HG03108 (cell line): ENCODE data around the gene CTBP2.

Experiments
- ATAC-seq: cut with Tn5 transposase; IDR thresholded peaks from one replicate; pipeline ENCODE4 v1.9.1; 2021; ENCODE audit warnings: moderate library complexity; ENCODE audit not compliant: unreplicated experiment

Gene CTBP2

DNA sequence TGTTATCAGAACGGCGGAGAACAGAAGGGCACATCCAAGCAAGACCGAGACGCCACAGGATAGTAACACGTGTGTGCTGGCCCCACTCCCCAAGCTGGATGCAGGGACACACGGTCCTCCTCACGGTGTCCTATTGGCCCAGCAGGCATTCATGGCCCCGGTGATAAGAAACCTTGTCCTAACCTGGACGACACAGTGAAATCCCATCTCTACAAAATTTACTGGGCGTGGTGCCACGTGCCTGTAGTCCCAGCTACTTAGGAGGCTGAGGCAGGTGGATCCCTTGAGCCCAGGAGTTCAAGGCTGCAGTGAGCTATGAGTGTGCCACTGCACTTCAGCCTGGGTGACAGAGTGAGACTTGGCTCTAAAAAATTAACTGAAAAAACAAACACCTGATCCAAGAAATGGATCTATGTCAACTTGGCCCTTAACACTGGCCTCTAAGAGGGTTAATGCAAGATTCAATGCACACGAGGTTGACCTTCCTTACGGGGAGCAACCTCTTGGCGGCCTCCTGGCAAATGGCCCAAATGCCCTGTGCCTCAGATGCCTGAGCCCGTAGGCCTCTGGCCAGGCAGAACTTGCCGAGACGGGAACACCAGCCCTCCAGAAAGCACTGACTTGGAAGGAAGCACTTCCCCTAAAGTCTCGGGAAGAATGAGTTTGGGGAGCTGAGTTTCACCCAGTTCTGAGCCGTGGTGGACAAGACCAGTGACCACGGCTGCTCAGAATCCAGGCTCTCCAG lies 146.1 kb downstream of the CTBP2 start:
- ATAC-seq, result no peak

GRCh38 chr10:125013529-125013872 lies 146.9 kb downstream of the CTBP2 start:
- no peak for ATAC-seq

- no peak for ATAC-seq
Observed at GRCh38 chr10:125012851-125013528, 147.4 kb downstream of the CTBP2 start.

DNA sequence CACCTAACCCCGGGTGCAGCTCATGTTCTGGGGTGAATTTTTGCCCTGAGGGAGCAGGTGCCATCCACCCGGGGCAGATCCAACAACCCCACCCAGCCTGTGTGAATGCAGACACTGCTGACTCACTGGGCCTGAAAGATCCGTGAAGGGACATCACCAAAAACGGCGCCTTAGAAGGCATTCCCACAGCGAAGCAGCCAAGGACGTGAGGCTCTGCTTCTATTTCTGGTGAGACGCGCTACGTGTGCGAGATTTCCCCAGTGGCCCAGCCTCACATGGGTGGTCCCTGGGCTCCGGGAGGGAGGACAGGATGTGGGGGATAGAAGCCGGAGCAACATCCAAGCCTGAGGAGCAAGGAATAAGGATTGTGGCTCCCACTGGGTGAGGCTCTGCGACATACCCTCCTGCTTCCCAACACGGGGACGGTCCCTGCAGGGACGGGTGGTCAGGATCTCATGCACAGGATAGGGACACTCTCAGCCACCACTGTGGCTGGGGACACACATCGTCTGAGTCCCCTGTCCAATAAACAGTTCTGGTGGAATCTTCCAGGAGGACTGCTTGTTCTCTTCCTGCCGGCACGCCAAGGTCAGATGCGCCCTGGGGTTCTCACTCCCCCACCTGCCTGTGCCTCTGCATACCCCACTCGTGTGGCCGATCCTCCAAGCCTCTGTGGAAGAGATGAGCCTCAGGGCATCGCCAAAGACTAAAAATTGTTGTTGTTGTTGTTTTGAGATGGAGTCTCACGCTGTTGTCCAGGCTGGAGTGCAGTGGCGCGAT lies 148.2 kb downstream of the CTBP2 start:
- no peak for ATAC-seq

GRCh38 chr10:125011171-125011925 lies 149.0 kb downstream of the CTBP2 start:
- ATAC-seq, result no peak

DNA sequence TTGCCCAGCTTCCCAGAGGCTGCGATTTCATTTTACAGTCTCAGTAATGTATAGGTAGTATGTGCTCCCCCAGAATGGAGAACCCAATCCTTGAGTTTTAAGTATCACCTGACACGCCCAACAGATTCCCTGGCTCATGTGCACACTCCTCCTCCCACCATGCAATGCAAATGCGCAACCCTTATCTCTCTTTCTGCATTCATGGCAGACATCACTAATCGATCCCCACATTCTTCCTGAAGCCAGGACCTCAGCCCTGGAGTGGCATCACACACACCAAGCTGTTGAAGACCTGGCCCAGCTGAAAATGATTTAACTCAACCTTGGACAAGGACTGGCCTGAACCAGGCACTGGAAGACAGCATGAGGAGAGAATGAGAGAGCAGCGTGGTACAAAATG lies 150.0 kb downstream of the CTBP2 start:
- no peak for ATAC-seq

DNA sequence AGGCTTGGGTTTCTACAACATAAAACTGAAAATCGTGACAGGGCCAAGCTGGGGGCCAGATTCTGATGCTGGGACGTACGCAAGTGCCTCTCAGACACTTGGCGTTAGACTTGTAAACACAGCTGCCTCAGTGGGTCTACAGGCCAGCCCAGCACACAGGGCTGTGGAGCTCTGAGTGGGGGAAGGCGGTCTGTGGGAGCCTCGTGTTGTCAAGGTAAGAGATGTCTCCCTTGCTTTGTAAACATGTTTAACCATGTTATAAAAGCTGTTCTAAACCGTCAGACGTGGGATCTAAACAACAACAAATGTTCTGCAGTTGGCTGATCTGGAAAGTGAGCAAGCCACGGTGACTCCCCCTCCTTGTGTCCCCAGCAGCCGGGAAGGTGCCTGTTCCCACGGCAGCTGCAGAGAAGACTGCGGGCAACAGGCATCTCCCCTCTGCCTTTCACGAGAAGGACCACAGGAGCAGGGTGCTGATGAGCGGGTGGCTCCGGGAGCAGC lies 150.7 kb downstream of the CTBP2 start:
- ATAC-seq, result no peak

DNA sequence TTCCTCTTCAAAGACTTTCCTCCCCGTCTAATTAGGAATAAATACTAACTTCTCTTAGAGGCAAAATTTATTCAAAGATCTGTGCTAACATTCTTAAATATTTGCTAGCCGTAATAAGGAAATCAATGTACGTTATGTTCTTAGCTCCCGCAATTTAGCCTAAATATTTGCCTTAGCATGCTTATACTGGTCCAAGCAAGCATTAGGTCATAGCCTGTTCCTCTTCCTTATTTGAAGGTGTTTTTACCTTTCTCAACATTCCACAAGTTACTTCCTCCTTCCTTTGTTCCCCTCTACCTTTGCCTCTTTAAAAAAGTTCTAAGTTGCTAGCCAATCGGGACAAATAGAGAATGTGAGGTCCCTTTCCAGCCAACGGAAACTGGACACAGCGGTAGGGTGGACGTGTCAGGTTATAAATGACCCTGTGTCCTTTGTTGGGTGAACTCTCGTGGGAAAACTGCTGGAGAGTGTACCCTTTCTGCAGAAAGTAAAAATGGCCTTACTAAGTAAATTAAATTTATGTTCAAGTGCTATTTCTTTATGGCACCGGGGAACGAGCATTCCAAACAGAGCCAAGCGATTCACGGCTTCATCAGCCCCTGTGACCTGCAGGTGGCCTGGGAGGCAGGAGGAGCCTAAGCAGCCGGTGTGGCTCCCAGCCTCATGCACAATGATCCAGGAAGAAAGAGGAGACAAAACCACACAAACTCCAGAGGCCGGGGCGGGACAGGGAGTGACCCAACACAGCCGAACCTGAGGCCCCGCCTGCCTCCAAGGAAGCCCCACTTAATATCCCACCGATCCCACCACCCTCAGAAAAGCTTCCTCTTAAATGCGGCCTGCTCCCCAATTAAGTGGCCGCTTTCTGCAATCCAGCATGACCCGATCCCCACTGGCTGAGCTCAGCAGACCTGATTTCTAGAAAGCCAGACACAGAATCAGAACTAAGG lies 151.4 kb downstream of the CTBP2 start:
- ATAC-seq, result no peak

GRCh38 chr10:125007436-125007835 lies 152.9 kb downstream of the CTBP2 start:
- no peak for ATAC-seq

GRCh38 chr10:125006921-125007426 lies 153.4 kb downstream of the CTBP2 start:
- no peak for ATAC-seq

GRCh38 chr10:125006188-125006680 lies 154.1 kb downstream of the CTBP2 start:
- no peak for ATAC-seq

GRCh38 chr10:125005312-125006187 lies 154.8 kb downstream of the CTBP2 start:
- no peak for ATAC-seq

DNA sequence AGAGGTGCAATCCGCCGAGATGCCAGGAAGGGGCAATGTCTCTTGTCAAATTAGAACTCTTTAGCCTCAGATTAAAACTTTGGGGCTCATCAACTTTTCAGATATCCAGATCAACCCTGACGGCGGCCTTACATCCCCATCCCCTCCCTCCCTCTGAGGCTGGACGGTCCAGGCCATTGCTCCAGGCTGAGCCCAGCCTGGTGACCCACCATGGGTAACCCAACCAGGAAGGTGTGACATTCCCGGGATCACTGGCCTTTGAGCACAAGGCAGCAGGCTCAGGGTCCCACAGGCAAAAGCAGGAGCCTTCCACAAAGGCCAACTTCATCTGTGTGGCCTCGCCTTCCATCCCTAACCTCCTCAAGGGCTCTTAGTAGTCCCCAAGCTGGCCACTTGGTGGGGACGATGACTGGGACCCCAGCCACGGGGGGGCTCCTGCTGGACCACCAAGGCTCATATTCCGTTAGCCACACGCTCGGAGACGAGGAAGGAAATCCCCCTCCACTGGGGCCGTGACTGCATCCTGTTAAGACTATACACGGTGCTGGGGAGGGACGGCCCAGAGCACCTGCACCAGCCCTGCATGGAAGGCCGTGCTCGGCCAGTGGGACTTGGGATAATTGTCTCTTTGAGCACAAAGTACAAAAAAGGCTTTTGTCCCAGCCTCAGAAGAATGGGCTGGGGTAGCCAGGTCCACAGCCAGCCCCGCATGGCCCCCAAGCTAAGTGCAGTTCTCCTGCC lies 155.6 kb downstream of the CTBP2 start:
- no peak for ATAC-seq

DNA sequence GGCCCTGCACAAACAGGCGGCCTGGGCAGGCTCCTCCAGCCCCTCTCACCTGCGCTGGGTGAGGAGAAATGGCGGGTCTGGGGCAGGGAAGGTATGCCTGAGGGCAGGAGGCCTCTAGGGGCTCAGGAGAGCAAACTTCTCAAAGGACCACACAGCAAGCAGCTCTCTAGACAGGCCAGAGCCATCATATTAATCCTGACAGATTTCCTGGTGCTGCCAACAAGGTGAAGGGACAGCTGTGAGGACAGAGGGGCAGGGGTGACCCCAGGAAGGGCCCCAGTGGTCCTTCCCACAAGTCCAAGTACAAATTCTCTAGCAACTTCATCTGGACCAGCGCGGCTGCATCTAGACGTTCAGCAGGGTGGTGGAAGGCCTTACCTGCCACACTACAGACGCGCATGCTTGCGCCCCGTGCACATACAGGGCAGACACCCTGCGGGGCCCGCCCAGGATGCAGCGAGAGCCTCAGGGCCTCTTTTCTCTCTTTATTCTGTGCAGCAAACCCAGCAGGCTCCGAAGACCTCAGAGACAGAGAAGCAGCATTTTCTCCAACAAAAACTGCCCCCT lies 156.4 kb downstream of the CTBP2 start:
- no peak for ATAC-seq

- no peak for ATAC-seq
Observed at GRCh38 chr10:125003146-125003900, 157.0 kb downstream of the CTBP2 start.

GRCh38 chr10:125002423-125003145 lies 157.8 kb downstream of the CTBP2 start:
- ATAC-seq, result no peak
